Fibroblast of mammary gland (primary cell): ENCODE data around the gene KRT83.

ENCODE experiments used
- DNase-seq: peaks from one replicate; pipeline ENCODE4 v3.0.0-alpha.2; 2010; ENCODE audit warnings: low read depth
- H3K4me3 ChIP-seq: 2 replicates; pipeline ENCODE4 v1.5.1; 2011; ENCODE audit warnings: low read depth, mild to moderate bottlenecking, low read length, moderate library complexity; ENCODE audit not compliant: control insufficient read depth
- TF ChIP-seq, protein P1 (sequence below): conservative IDR thresholded peaks from 2 replicates; pipeline ENCODE4 v1.5.1; 2011; ENCODE audit warnings: low read depth, low read length, inconsistent platforms; ENCODE audit not compliant: control insufficient read depth, insufficient read depth

KRT83 gene

GRCh38 chr12:52333321-52333720, 12.1 kb upstream of the KRT83 start:
- no peak overlapping the region for H3K4me3 ChIP-seq
- TF ChIP-seq, protein P1, sequence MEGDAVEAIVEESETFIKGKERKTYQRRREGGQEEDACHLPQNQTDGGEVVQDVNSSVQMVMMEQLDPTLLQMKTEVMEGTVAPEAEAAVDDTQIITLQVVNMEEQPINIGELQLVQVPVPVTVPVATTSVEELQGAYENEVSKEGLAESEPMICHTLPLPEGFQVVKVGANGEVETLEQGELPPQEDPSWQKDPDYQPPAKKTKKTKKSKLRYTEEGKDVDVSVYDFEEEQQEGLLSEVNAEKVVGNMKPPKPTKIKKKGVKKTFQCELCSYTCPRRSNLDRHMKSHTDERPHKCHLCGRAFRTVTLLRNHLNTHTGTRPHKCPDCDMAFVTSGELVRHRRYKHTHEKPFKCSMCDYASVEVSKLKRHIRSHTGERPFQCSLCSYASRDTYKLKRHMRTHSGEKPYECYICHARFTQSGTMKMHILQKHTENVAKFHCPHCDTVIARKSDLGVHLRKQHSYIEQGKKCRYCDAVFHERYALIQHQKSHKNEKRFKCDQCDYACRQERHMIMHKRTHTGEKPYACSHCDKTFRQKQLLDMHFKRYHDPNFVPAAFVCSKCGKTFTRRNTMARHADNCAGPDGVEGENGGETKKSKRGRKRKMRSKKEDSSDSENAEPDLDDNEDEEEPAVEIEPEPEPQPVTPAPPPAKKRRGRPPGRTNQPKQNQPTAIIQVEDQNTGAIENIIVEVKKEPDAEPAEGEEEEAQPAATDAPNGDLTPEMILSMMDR, result no peak

DNA sequence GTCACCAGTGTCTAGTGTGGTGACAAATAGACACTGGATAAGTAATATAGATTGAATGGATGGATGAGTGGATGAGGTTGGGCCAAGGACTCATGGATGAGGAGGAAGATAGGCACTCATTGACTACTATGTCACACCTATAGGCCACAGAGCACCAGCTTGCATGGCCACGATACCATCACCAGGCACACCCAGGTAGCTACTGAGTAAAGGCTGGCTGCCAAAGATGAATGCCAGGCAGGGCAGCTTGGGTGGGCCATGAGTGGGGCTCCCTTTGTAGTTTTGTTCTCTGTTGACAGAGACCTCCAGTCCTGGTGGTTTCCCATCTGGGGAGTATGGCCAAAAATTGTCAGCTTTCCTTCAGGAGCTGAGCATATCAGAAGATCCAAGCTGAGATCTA, 11.2 kb upstream of the KRT83 start:
- TF ChIP-seq, protein P1, result no peak
- H3K4me3 ChIP-seq, result no peak overlapping the region
- DNase-seq, result no peak

More at GRCh38 chr12:52333321-52333720, 12.1 kb upstream of the KRT83 start:
- no peak for DNase-seq

DNA sequence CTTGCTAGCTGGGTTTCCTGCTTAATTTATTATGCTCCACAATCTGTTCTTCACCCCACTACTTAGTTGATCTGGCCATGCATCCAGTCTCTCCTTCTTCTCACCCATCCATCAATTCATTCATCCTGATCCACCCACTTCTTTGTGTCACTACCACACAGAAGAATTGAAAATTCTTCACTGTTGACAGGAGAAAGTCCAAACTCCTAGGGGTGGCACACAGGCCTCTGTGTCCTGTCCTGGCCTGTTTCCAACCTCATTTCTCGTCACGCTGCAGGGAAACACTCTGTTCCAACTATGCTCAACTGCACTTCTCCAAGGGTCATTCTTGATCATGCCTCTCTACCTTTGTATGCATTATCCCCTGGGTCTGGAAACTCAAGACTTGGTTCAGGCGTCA, 10.6 kb upstream of the KRT83 start:
- DNase-seq, result no peak
- TF ChIP-seq, protein P1, result no peak
- no peak overlapping the region for H3K4me3 ChIP-seq

DNA sequence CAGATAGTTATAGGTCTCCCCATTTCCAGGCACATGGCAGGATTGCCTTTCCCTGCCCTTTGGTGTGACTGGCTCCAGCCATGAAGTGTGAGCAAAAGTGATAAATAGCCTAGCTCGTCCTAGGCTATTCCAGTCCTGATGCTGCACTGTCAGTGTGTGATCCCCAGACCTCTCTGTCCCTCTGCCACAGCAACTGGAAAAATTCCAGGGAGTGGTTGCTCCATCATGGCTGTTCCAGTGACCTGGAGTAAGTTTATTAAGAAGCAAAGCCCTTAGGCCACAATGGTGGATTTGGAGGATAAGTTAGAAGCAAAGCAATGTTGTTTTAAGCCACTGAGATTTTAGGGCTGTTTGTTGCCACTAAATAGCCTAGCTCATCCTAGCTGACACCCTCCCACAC, 9.8 kb upstream of the KRT83 start:
- no peak overlapping the region for H3K4me3 ChIP-seq
- no peak for DNase-seq
- TF ChIP-seq, protein P1, result no peak

DNA sequence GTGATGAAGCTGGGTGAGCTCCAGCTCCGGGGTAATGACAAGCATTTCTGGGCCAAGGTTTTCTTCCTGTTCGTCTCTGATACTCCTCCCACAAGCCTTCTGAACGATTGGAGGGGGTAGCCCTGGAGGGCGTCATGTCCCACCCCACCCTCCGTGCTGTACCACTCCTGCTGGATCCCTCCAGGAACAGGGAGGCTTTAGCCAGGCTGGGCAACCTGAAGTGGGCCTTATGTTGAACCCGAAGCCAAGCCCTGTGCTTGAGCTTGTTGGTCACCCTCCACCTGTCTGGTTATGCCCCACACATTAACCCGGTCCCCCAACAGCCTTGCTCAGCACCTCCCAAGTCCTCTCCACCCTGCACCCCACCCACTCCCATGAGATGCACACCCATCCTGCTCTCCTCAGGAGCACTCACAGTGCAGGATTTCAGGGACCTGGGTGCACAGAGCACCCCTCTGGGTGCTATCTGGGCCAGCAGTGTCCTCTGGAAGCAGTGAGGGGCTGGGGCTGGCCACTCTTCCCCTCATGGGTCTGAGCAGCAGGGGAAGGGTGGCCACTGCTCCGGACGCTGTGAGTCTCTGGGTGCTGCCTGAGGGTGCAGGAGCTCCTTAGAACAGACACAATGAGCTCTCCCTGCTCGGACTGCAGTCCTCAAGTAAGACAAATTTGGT, 6.8 kb upstream of the KRT83 start:
- no peak overlapping the region for H3K4me3 ChIP-seq
- DNase-seq, result no peak
- TF ChIP-seq, protein P1, result no peak

GRCh38 chr12:52327052-52327829, 6.0 kb upstream of the KRT83 start:
- TF ChIP-seq, protein P1, result peak; percentile 93
- DNase-seq, result peak; percentile 91
- H3K4me3 ChIP-seq, result no peak overlapping the region
